ENCODE data around the gene COA5. TPM values are rescaled to one million over a fixed set of nuclear protein-coding genes. Genes with fewer than 3 reads are reported as not detected.

COA5 gene
- total RNA-seq, 1 donor from 2014 or later: 39.3 TPM

- H3K27ac Mint-ChIP-seq: no peak overlapping the region
- no peak for TF ChIP-seq CTCF (conservative IDR thresholded peaks at IDR 0.05)
- no peak for DNase-seq (ENCODE audit: extremely low spot score, unreplicated experiment)
- no peak overlapping the region for H3K4me3 Mint-ChIP-seq
- H3K9me3 Mint-ChIP-seq: no peaks in the 10 kb centered on the region
- H3K27me3 Mint-ChIP-seq: no peaks in the 10 kb centered on the region
- peaks cover 14% of the 10 kb centered on the region for H3K36me3 Mint-ChIP-seq
- H3K4me1 Mint-ChIP-seq (ENCODE audit: unreplicated experiment): no peaks in the 10 kb centered on the region
Measured at GRCh38 chr2:98561902-98562695, 46.2 kb downstream of the COA5 start.

GRCh38 chr2:98561018-98561417, 47.3 kb downstream of the COA5 start:
- H3K27ac Mint-ChIP-seq: no peak overlapping the region
- no peaks in the 10 kb centered on the region for H3K9me3 Mint-ChIP-seq

DNA sequence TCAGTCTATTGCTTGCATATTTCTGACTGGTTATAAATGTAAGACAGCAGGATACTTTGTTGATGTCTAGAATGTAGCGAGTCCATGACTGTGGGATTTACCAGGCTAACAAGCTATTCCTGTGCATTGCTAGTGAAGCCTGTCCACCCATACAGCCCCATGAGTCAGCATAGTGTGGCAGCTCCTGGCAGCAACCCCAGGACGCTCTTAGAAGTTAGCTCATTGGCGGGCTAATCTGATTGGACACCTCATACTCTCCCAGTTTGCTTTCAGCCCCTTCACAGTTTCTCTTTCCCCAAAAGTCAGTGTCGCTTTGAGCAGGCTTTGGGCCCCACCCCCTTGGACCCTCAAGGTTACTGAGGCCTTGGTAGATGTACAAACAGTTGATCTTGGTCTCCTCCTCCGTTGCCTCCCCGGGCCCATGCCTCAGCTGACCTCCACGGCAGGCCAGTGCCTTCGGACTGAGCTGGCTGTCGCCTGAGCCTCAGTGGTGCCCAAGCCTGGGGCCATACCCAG, 48.0 kb downstream of the COA5 start:
- no peak overlapping the region for H3K27ac Mint-ChIP-seq
- no peaks in the 10 kb centered on the region for H3K27me3 Mint-ChIP-seq
- H3K9me3 Mint-ChIP-seq: no peaks in the 10 kb centered on the region
- H3K4me3 Mint-ChIP-seq: no peak overlapping the region
- TF ChIP-seq CTCF (conservative IDR thresholded peaks at IDR 0.05): no peak
- H3K4me1 Mint-ChIP-seq (ENCODE audit: unreplicated experiment): no peaks in the 10 kb centered on the region
- DNase-seq (ENCODE audit: extremely low spot score, unreplicated experiment): no peak
- H3K36me3 Mint-ChIP-seq: peaks cover 8% of the 10 kb centered on the region

More at GRCh38 chr2:98561018-98561417, 47.3 kb downstream of the COA5 start:
- H3K36me3 Mint-ChIP-seq: peaks cover 5% of the 10 kb centered on the region
- no peaks in the 10 kb centered on the region for H3K4me1 Mint-ChIP-seq (ENCODE audit: unreplicated experiment)
- H3K4me3 Mint-ChIP-seq: no peak overlapping the region
- H3K27me3 Mint-ChIP-seq: no peaks in the 10 kb centered on the region
- no peak for DNase-seq (ENCODE audit: extremely low spot score, unreplicated experiment)
- TF ChIP-seq CTCF (conservative IDR thresholded peaks at IDR 0.05): no peak

DNA sequence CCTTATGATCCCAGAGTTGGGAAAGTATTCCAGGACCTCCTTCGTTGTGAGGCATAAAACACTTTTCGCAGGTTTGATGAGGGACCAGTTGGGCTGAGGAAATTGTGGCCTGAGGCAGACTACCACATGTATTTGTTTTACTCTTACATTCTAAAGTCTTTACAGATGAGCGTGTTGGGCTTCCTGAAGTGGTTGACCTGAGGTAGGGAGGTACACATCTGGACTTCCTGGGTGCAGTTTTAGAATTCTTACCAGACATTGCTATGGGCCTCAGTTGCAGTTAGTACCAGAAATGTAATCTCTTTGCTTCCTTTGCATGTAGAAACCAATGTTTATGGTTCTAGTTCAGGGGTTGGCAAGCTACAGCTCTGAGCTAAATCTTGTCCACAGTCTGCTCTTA, 48.7 kb downstream of the COA5 start:
- no peak overlapping the region for H3K4me3 Mint-ChIP-seq
- H3K27ac Mint-ChIP-seq: no peak overlapping the region
- no peaks in the 10 kb centered on the region for H3K9me3 Mint-ChIP-seq
- no peak for TF ChIP-seq CTCF (conservative IDR thresholded peaks at IDR 0.05)
- DNase-seq (ENCODE audit: extremely low spot score, unreplicated experiment): no peak
- H3K27me3 Mint-ChIP-seq: no peaks in the 10 kb centered on the region
- peaks cover 12% of the 10 kb centered on the region for H3K36me3 Mint-ChIP-seq
- H3K4me1 Mint-ChIP-seq (ENCODE audit: unreplicated experiment): no peaks in the 10 kb centered on the region

DNA sequence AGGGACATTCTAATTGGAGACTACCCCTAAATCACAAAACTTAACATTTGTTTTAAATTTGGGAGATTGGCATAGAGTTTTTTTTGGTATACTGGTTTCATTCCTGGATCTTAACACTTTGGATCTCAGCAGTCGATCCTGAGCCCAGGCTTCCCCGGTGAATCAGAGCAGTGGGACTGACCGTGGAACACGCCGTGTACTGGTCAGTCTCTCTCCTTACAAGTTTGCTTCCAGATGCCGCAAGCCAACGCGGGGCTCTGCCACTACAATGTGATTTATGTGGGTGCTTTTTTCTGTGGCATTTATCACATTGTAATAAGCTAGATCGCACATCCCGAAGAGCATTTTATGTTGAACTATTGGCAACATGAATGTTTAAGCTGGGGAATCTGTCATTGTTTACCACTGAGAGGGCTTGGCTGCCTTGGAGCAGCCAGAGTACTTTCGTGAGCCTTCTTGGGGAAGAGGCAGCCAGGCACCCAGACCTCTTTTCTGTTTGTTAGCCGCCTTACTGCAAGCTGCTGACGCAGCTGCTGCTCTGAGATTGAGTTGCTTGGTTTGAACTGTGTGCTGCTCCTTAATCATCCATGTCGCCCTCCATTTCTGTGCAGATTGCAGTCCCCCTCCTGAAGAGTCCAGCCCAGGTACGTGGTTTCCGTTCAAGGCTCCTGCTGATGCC, 49.3 kb downstream of the COA5 start:
- Mint-ChIP-seq H3K4me1 (ENCODE audit: unreplicated experiment) (no peaks in the 10 kb centered on the region), H3K9me3 (no peaks in the 10 kb centered on the region), H3K27me3 (no peaks in the 10 kb centered on the region), H3K4me3 (no peak overlapping the region), H3K27ac (no peak overlapping the region), H3K36me3 (peaks cover 12% of the 10 kb centered on the region)
- no peak for DNase-seq (ENCODE audit: extremely low spot score, unreplicated experiment)
- no peak for TF ChIP-seq CTCF (conservative IDR thresholded peaks at IDR 0.05)
